C4-2B (cell line): ENCODE results near the gene ASCC2.

Experiments
- H3K27ac ChIP-seq: fragments of 450-650 bp; 2 replicates; pipeline ENCODE4 v1.5.1; 2017
- CTCF ChIP-seq: fragments of 450-650 bp; conservative IDR thresholded peaks from 2 replicates; pipeline ENCODE4 v1.5.1; 2017; ENCODE audit warnings: mild to moderate bottlenecking
- ZFX ChIP-seq: fragments of 450-650 bp; IDR thresholded peaks from 2 replicates; pipeline ENCODE4 v1.6.1; 2017

ASCC2 gene

GRCh38 chr22:29837741-29838598 is at the start of gene ASCC2:
Gene ASCC2 (minus strand): TSS chr22:29838274. CDS start chr22:29832325, 5,949 bp downstream.
- H3K27ac ChIP-seq = peak within 1 kb of the TSS; percentile 80

GRCh38 chr22:29887358-29887757 is 49.3 kb upstream of the ASCC2 start:
- TF ChIP-seq CTCF (no peak), ZFX (no peak)
- no peak overlapping the region for H3K27ac ChIP-seq

More at GRCh38 chr22:29837741-29838598, at the start of gene ASCC2:
- TF ChIP-seq CTCF (no peak), ZFX (peak; percentile 63; the same call in 1 of the 2 replicates)

DNA sequence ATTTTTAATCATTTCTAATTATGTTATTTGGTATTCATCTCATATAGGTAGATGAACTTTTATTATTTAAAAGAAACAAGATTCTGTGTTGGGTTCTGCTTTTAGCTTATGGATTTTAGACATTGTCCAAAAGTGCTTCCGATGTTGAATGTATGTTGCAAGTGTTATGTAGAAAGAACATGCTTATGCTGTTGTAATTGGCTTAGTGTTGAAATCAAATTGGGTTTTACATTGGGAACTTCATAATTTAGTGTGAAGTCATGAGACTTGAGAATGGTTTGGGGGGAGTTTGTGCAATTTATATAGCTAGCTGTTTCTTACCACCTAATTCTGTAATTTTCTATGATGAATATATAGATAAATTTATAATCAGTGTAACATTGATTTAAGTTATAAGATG is 48.5 kb upstream of the ASCC2 start:
- TF ChIP-seq CTCF = no peak
- no peak for TF ChIP-seq ZFX
- H3K27ac ChIP-seq = no peak overlapping the region

GRCh38 chr22:29885610-29886009 is 47.5 kb upstream of the ASCC2 start:
- no peak for TF ChIP-seq CTCF
- no peak for TF ChIP-seq ZFX
- no peak overlapping the region for H3K27ac ChIP-seq

DNA sequence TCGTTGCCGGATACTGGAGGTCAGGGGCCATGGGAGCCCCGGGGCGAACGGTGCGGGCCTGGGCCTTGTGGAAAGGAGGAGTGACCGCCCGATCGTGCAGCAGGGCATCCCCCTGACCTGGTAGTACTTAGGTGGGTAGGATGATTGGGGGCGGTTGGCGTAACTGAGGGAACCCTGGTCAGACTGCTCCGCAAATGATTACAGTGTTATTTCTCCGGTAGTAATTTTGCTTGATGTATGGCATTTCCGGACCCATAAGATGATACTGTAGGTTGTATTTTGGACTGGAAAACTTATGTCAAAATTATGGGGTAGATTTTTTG is 45.7 kb upstream of the ASCC2 start:
- peak overlapping the region; percentile 90 for H3K27ac ChIP-seq
- 0 out of 2 replicates have a peak, but pooled peaks have one; percentile 5 for TF ChIP-seq CTCF
- TF ChIP-seq ZFX = 0 out of 2 replicates have a peak, but pooled peaks have one; percentile 4

GRCh38 chr22:29883045-29883774 is 45.1 kb upstream of the ASCC2 start, which contains the start of gene MTMR3:
Gene MTMR3 (plus strand): TSS chr22:29883174. CDS start chr22:29971060, 87,886 bp downstream.
- peak within 1 kb of the TSS; percentile 90 for H3K27ac ChIP-seq
- TF ChIP-seq ZFX = peak; percentile 50
- TF ChIP-seq CTCF = peak; percentile 54

- TF ChIP-seq ZFX (no peak), CTCF (no peak)
- H3K27ac ChIP-seq = peak overlapping the region; percentile 90
These were observed 44.6 kb upstream of the ASCC2 start for GRCh38 chr22:29882716-29883044.
